ENCODE data around the gene DIDO1.

The DIDO1 gene

GRCh38 chr20:62898093-62898964, 28.0 kb downstream of the DIDO1 start:
- DNase-seq (ENCODE audit: low read depth, low spot score) = no peak
- TF ChIP-seq CTCF (IDR thresholded peaks at IDR 0.05; ENCODE audit: low read depth, low read length) = no peak
- in situ Hi-C loops (cut with HindIII; ENCODE audit: low sequenced_read_pairs) = no loop called here
- no peak overlapping the region for H3K4me3 ChIP-seq (ENCODE audit: low read depth, low read length)

- no peak overlapping the region for H3K4me3 ChIP-seq (ENCODE audit: low read depth, low read length)
- no peak for TF ChIP-seq CTCF (IDR thresholded peaks at IDR 0.05; ENCODE audit: low read depth, low read length)
- in situ Hi-C loops (cut with HindIII; ENCODE audit: low sequenced_read_pairs) = no loop called here
- DNase-seq (ENCODE audit: low read depth, low spot score) = no peak
These were observed 28.6 kb downstream of the DIDO1 start for GRCh38 chr20:62897666-62898065.

GRCh38 chr20:62896526-62896925, 29.8 kb downstream of the DIDO1 start:
- TF ChIP-seq CTCF (IDR thresholded peaks at IDR 0.05; ENCODE audit: low read depth, low read length) = no peak
- no peak overlapping the region for H3K4me3 ChIP-seq (ENCODE audit: low read depth, low read length)
- in situ Hi-C loops (cut with HindIII; ENCODE audit: low sequenced_read_pairs) = no loop called here
- DNase-seq (ENCODE audit: low read depth, low spot score) = no peak

GRCh38 chr20:62895539-62895938, 30.8 kb downstream of the DIDO1 start:
- no peak for TF ChIP-seq CTCF (IDR thresholded peaks at IDR 0.05; ENCODE audit: low read depth, low read length)
- no peak for DNase-seq (ENCODE audit: low read depth, low spot score)
- in situ Hi-C loops (cut with HindIII; ENCODE audit: low sequenced_read_pairs) = no loop called here
- no peak overlapping the region for H3K4me3 ChIP-seq (ENCODE audit: low read depth, low read length)

GRCh38 chr20:62894261-62894660, 32.0 kb downstream of the DIDO1 start:
- H3K4me3 ChIP-seq (ENCODE audit: low read depth, low read length) = no peak overlapping the region
- no peak for TF ChIP-seq CTCF (IDR thresholded peaks at IDR 0.05; ENCODE audit: low read depth, low read length)
- in situ Hi-C loops (cut with HindIII; ENCODE audit: low sequenced_read_pairs) = no loop called here
- no peak for DNase-seq (ENCODE audit: low read depth, low spot score)

- TF ChIP-seq CTCF (IDR thresholded peaks at IDR 0.05; ENCODE audit: low read depth, low read length) = peak; percentile 26
- in situ Hi-C loops (cut with HindIII; ENCODE audit: low sequenced_read_pairs) = no loop called here
- H3K4me3 ChIP-seq (ENCODE audit: low read depth, low read length) = no peak overlapping the region
- no peak for DNase-seq (ENCODE audit: low read depth, low spot score)
These were observed 32.6 kb downstream of the DIDO1 start for GRCh38 chr20:62893700-62894099.

Measured in astrocyte of the spinal cord (primary cell).